Type B pancreatic cell (in vitro differentiated cells): Measurements from ENCODE around the gene RBM26. TPM values are rescaled to one million over a fixed set of nuclear protein-coding genes. Genes with fewer than 3 reads are reported as not detected.

Experiments used
- DNase-seq: peaks from one replicate; pipeline ENCODE4 v3.0.0; 2021; ENCODE audit warnings: mixed read lengths; ENCODE audit not compliant: unreplicated experiment; ENCODE audit errors: extremely low spot score
- H3K27ac Mint-ChIP-seq: 2 replicates; pipeline ENCODE4 v1.8.0; 2021; ENCODE audit warnings: mild to moderate bottlenecking, mixed read lengths
- H3K27me3 Mint-ChIP-seq: 2 replicates; pipeline ENCODE4 v1.8.0; 2021; ENCODE audit warnings: mixed read lengths
- H3K36me3 Mint-ChIP-seq: 2 replicates; pipeline ENCODE4 v1.8.0; 2021; ENCODE audit warnings: mixed read lengths
- H3K4me1 Mint-ChIP-seq: one replicate; pipeline ENCODE4 v1.8.0; 2021; ENCODE audit warnings: mixed read lengths; ENCODE audit not compliant: unreplicated experiment
- H3K4me3 Mint-ChIP-seq: 2 replicates; pipeline ENCODE4 v1.8.0; 2021; ENCODE audit warnings: mild to moderate bottlenecking, mixed read lengths
- H3K9me3 Mint-ChIP-seq: 2 replicates; pipeline ENCODE4 v1.8.0; 2021; ENCODE audit warnings: mixed read lengths
- CTCF ChIP-seq: fragments of 200-600 bp; sonication (generic); conservative IDR thresholded peaks from 2 replicates; pipeline ENCODE4 v1.5.0; 2021; ENCODE audit warnings: antibody characterized with exemption, mild to moderate bottlenecking
- total RNA-seq: library from RNA; stranded (reverse); gene quantifications from 2 replicates; pipeline ENCODE4 v1.2.1, GENCODE V29; 2021; ENCODE audit warnings: low replicate concordance

RBM26 gene
- total RNA-seq, 1 donor from 2014 or later: 66.9 TPM

GRCh38 chr13:79423340-79423739, 17.3 kb upstream of the RBM26 start:
- Mint-ChIP-seq H3K36me3 (no peaks in the 10 kb centered on the region), H3K9me3 (no peaks in the 10 kb centered on the region), H3K4me1 (no peaks in the 10 kb centered on the region), H3K4me3 (no peak overlapping the region), H3K27ac (no peak overlapping the region), H3K27me3 (no peaks in the 10 kb centered on the region)
- TF ChIP-seq CTCF: no peak
- no peak for DNase-seq

GRCh38 chr13:79419365-79419764, 13.3 kb upstream of the RBM26 start:
- H3K27ac Mint-ChIP-seq: no peak overlapping the region
- no peaks in the 10 kb centered on the region for H3K4me1 Mint-ChIP-seq
- DNase-seq: no peak
- H3K36me3 Mint-ChIP-seq: no peaks in the 10 kb centered on the region
- no peak overlapping the region for H3K4me3 Mint-ChIP-seq
- H3K9me3 Mint-ChIP-seq: no peaks in the 10 kb centered on the region
- TF ChIP-seq CTCF: no peak
- H3K27me3 Mint-ChIP-seq: no peaks in the 10 kb centered on the region

- no peaks in the 10 kb centered on the region for H3K36me3 Mint-ChIP-seq
These were observed 11.7 kb upstream of the RBM26 start for GRCh38 chr13:79417741-79418140.

GRCh38 chr13:79413521-79413920, 7.5 kb upstream of the RBM26 start:
- Mint-ChIP-seq H3K9me3 (no peaks in the 10 kb centered on the region), H3K27ac (no peak overlapping the region), H3K4me1 (peaks cover 5% of the 10 kb centered on the region), H3K36me3 (no peaks in the 10 kb centered on the region), H3K4me3 (no peak overlapping the region), H3K27me3 (no peaks in the 10 kb centered on the region)
- TF ChIP-seq CTCF: no peak
- no peak for DNase-seq

More at GRCh38 chr13:79417741-79418140, 11.7 kb upstream of the RBM26 start:
- DNase-seq: no peak
- Mint-ChIP-seq H3K9me3 (no peaks in the 10 kb centered on the region), H3K4me3 (no peak overlapping the region), H3K27me3 (no peaks in the 10 kb centered on the region), H3K4me1 (no peaks in the 10 kb centered on the region), H3K27ac (no peak overlapping the region)
- no peak for TF ChIP-seq CTCF

GRCh38 chr13:79409828-79410227, 3.8 kb upstream of the RBM26 start:
- TF ChIP-seq CTCF: no peak
- Mint-ChIP-seq H3K9me3 (no peaks in the 10 kb centered on the region), H3K27me3 (no peaks in the 10 kb centered on the region), H3K4me1 (peaks cover 24% of the 10 kb centered on the region), H3K27ac (no peak overlapping the region), H3K36me3 (no peaks in the 10 kb centered on the region), H3K4me3 (no peak overlapping the region)
- DNase-seq: no peak
